Fibroblast of upper back skin (primary cell): ENCODE results near the gene ARHGAP25.
"Not testable (repeated sequence)": the region's sequence is repeated elsewhere in the genome, so short reads cannot be mapped to it uniquely, and the experiment has no call there.

Experiments used
- DNase-seq: peaks from one replicate; pipeline ENCODE4 v3.0.0-alpha.2; 2013

The ARHGAP25 gene

GRCh38 chr2:68802161-68802560 is 67.5 kb downstream of the ARHGAP25 start:
- not testable (repeated sequence) for DNase-seq

- no peak for DNase-seq
Measured at GRCh38 chr2:68805025-68805424, 70.4 kb downstream of the ARHGAP25 start.

- DNase-seq: peak; percentile 49
Measured at GRCh38 chr2:68806511-68807109, 72.0 kb downstream of the ARHGAP25 start.

DNA sequence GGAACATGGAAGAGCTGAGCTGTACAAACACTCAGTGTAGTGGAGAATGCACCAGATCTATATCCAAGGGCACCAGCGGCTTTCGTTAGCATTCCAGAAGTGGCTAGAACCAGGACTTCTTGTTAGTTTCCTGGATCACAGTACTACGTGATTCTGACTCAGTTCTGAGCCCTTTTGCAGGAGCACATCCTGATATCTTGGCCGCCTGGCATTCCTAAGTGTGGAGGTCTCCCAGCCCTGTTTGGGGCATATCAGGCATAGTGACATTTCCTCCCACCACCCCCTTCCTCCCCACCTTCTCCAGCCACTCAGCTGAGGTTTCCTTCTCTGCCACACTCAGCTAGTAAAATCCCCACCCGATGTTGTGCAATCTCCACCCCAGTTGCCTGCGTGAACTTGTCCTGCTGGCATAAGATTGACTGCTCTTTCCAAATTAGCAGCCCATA is 73.2 kb downstream of the ARHGAP25 start:
- no peak for DNase-seq

DNA sequence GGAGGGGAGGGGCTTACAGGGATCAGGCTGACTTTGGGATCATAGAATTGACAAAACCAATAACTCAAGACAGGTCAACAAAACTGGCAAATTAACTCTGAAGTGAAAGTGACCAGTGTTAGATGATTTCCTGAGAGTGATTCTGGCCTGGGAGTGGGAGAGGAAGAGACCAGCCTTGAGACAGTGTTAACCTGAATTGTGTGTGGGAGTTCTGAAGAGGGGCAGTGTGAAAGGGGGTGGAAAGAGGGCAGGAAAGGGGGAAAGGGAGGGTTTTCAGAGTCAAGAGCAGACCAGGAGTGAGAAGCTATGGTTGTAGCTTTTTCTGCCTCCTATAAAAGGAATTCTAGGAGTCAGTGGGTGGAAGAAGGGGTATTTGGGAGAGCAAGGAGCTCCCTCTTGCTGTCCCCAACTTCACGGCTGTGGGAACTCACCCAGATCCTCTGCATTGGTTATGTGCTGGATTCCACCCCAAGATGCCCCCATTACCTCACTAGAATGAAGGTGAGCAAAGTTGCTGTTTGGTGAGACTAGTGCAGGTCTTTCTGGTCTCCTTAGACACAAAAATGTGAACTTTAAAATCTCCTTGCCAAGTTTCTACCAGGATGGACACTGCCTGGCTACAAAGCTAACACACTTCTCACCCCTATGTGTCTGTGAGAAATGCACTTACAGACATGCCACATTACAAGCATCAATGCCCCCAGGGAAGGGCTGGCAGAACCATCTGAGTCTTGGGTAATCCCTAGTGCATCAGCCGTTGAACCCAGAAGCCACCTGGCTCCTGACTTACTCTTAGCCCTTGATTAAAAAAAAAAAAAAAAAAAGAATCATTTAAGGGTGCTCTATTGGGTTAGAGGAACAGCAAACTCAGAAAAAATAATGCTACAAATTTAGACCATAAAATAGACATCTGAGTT is 75.0 kb downstream of the ARHGAP25 start:
- DNase-seq: no peak

GRCh38 chr2:68811364-68811763 is 76.8 kb downstream of the ARHGAP25 start:
- peak; percentile 36 for DNase-seq

DNA sequence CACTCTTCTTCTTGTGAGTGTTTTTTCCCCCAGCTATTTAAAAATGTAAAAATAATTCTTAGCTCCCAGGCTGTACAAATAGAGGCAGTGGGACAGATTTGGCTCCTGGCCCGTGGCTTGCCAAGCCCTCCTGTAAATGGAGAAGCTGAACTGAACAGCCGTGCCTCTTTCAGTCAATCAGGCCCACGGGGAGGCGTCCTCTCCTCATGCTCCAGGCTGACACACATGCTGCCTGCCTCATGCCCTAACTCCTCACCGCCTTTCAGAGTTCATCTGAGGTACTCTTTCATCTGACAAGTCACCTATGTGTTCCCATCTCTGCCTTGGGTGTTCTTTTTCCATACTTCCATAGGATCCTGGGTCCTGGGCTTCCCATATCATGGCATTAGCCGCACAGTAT is 77.6 kb downstream of the ARHGAP25 start:
- DNase-seq: no peak

DNA sequence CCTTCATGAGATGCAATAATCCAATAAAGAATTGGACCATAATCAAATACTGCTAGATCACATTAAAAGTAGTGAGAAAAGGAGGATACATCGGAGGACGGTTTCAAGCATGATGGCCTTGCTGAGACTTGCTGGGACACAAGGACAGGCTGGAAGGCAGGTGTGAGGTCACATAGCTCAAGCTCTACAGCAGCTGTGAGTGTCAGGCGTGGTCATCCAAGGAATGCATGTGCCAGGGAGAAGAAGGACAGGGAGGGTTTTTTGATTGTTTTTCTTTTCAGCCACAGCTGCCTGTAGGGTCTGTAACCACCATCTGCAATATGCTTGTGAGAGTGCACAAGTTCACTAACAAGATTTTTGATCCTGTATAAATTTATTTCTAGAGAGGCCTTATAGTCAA is 79.0 kb downstream of the ARHGAP25 start:
- no peak for DNase-seq

DNA sequence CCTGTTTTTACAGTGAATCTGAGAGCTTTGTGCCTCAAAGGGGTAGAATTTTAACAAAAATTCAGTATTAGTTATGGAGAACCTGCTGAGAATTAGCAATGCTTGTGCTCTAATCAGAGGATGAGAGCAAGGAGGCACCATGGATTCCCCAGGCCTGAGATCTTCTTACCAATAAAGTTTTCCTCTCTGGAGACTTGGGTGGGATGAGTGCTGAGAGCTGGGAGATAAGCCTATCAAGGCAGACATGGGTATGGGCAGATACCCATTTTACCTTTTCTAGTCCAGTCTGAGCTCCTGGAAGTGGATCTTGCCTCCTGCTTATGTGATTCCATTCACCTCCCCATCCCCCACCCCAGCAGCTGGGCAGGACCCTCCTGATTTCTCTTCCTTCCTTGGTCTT is 82.7 kb downstream of the ARHGAP25 start:
- no peak for DNase-seq

DNA sequence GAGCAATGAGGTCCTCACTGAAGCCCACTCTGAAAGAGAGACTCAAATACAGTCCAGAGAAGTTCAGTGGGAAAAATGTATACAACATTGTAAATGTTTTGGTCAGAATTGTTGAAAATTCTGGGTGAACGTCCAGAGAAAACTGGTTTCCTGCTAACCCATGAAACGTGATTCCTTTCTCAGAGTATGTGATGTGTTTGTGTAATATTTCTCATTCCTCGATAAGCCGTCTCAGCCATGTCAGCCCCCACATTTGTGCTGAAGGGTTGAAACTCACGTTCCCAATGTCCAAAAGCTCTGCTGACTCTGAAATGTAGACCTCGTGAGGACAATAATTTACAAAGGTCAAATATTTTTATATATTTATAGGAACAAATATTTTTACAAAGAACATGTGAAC is 84.9 kb downstream of the ARHGAP25 start:
- DNase-seq: no peak

DNA sequence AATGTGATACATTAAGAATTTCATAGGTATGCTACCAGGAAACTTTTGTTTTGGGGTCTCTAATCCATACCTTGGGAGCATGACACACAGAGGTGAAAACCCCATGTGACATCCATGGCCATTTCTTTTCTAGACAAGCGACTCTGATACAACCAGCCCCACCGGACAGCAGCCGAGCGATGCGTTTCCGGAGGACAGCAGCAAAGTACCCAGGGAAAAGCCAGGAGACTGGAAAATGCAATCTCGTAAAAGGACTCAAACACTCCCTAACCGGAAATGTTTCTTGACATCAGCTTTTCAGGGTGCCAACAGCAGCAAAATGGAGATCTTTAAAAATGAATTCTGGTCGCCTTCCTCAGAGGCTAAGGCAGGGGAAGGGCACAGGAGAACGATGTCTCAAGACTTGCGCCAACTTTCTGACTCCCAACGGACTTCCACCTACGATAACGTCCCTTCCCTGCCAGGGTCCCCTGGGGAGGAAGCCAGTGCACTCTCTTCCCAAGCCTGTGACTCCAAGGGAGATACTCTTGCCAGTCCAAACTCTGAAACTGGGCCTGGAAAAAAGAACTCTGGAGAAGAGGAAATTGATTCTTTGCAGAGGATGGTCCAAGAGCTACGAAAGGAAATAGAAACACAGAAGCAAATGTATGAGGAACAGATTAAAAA is 87.7 kb downstream of the ARHGAP25 start:
- DNase-seq: no peak

GRCh38 chr2:68824831-68825230 is 90.2 kb downstream of the ARHGAP25 start:
- peak; percentile 66 for DNase-seq

- no peak for DNase-seq
Measured at GRCh38 chr2:68825866-68826265, 91.3 kb downstream of the ARHGAP25 start.

- no peak for DNase-seq
Measured at GRCh38 chr2:68827666-68828065, 93.1 kb downstream of the ARHGAP25 start.

- DNase-seq: peak; percentile 92
Measured at GRCh38 chr2:68828887-68829708, 94.5 kb downstream of the ARHGAP25 start.

DNA sequence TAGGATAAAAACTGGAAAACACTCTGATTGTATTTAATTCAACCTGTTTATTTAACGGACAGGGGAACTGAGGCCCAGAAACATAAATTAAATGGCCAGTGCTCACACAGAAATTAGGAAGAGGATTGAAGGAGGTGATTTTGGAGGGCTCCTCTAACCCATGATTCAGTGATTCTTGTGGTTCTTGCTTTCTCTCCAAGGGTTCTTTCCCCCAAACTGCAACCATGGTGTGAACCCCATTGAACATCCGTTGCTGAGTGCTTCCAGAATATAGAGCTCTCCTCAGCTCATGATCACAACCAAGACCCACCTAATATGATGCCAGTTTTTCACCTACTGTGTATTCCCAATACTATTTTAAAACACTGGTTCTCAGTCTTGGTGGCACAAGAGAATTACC is 95.1 kb downstream of the ARHGAP25 start:
- DNase-seq: no peak

DNA sequence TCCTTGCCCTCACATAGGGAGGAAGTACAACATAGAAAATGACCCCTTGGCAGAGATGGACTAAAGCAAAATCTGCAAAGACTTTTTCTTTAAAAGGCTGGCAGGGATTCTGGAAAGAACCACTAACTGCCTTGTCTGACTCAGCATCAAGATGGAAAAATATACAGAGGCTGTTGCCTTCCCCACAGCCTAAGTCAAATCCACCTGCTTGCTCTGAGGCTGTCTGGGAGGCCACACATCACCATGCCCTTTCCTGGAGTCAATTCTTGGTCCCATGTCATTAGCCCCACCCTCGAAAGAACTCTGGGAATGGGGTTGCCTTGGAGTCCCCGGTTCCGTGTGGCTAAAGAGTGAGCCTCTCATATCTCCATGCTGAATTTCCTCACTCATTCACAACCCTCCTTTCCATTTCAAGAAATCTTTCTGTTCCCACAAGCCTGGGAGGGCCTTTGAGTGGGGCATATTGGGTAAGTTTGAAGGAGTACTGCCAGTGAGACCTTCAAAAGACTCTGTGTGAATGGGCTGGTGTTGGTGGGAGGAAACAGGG is 97.1 kb downstream of the ARHGAP25 start:
- peak; percentile 28 for DNase-seq

DNA sequence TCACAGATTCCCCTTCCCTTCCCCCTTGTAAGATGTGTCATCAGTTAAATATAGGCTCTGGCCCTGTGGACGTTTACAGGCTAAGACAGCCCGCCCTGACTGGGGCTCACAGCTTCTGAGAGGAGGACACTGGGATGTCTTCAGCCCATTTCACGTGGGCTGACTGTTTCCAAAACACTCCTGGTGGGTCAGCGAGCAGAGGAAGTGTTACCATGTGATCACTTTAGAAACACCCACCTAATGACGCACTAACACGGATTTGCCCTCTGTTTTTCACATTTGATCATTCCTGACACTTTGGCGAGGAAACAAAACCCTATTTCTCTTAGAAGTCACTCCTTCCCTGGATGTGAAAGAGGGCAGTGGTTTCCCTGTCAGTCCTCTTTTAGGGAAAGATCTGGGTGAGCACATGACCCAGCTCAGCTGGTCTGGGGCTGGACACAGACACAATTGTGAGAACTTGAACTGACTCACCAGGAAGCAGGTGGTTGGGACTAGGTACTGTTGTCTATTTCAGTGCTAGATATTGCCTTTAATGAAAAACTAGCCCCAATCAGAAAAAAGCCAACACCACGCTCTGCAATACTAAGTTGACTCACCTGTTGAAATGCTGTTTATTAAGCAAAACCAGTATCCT is 97.7 kb downstream of the ARHGAP25 start:
- peak; percentile 21 for DNase-seq

DNA sequence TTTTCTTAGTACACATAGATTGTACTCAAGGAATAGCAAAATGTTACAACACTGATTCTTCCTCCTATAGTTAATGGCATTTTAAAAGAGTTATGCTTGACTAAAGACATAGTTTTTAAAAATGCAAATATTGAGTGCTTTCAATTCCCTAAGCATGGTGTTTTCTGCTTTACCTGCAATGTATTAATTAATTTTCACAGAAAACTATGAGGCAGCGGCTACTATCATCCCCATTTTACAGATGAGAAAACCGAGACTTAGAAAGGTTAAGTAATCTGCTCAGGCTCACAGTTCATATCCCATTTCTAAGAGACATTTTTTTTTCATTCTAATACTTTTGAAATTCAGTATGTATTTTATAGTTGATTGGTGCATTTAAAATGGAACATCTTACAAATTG is 98.6 kb downstream of the ARHGAP25 start:
- DNase-seq: no peak

GRCh38 chr2:68834737-68835376 is 100.2 kb downstream of the ARHGAP25 start:
- no peak for DNase-seq

DNA sequence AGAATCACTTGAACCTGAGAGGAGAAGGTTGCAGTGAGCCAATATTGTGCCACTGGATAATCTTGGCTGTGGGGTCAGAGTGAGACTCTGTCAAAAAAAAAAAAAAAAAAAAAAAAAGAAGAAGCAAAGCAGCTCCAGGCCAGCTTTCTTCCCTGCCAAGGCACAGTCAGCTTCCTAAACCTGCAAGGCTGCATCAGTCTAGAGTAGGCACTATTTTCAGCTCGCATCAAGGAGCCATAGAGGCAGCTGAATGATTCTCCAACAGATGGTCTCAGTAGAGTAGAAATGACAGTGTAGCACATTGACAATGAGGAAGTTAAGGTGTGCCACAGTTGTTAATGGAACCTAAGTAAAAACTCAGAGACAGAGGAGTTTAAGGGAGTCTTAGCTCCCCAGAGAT is 101.0 kb downstream of the ARHGAP25 start:
- no peak for DNase-seq
